Measurements from ENCODE around the gene SH3GL1.

GRCh38 chr19:4409123-4409933 lies 9.0 kb upstream of the SH3GL1 start:
- TF ChIP-seq POLR2AphosphoS5 (IDR thresholded peaks at IDR 0.05; ENCODE audit: low read depth, low read length): no peak
- no peak for TF ChIP-seq EP300 (IDR thresholded peaks at IDR 0.05; ENCODE audit: borderline replicate concordance in 1 of 2, low read depth in 1 of 2, low read length in 1 of 2)
- TF ChIP-seq, protein P1, sequence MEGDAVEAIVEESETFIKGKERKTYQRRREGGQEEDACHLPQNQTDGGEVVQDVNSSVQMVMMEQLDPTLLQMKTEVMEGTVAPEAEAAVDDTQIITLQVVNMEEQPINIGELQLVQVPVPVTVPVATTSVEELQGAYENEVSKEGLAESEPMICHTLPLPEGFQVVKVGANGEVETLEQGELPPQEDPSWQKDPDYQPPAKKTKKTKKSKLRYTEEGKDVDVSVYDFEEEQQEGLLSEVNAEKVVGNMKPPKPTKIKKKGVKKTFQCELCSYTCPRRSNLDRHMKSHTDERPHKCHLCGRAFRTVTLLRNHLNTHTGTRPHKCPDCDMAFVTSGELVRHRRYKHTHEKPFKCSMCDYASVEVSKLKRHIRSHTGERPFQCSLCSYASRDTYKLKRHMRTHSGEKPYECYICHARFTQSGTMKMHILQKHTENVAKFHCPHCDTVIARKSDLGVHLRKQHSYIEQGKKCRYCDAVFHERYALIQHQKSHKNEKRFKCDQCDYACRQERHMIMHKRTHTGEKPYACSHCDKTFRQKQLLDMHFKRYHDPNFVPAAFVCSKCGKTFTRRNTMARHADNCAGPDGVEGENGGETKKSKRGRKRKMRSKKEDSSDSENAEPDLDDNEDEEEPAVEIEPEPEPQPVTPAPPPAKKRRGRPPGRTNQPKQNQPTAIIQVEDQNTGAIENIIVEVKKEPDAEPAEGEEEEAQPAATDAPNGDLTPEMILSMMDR (IDR thresholded peaks at IDR 0.05): no peak
- TF ChIP-seq RAD21 (IDR thresholded peaks at IDR 0.05; ENCODE audit: low read length): no peak
